ENCODE results near the gene TENT4A.

The TENT4A gene

DNA sequence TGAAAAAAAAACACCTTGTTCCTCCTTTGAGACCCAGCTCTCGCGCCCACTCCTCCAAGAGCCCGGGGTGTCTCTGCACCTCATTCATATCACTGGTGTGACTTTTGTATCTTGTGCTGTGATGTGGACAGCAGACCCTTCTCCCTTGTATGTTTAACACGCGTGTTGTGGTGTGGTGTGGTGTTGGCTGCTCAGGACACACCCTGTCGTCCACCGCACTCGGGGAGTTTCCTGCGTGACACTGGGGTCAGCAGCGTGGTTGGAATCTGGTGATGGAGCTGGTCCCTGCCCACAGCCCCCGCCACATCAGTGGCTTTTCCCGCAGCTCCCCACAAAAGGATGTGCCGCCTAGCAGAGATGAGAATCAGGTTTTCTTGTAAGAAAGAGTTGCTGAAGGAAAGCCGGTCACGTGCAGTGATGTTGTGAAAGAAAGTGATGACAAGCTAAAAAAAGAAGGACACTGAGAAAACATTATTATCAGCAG, 61.5 kb downstream of the TENT4A start:
- no peak overlapping the region for H3K4me3 ChIP-seq (ENCODE audit: low read depth, low read length)
- TF ChIP-seq, protein P1, sequence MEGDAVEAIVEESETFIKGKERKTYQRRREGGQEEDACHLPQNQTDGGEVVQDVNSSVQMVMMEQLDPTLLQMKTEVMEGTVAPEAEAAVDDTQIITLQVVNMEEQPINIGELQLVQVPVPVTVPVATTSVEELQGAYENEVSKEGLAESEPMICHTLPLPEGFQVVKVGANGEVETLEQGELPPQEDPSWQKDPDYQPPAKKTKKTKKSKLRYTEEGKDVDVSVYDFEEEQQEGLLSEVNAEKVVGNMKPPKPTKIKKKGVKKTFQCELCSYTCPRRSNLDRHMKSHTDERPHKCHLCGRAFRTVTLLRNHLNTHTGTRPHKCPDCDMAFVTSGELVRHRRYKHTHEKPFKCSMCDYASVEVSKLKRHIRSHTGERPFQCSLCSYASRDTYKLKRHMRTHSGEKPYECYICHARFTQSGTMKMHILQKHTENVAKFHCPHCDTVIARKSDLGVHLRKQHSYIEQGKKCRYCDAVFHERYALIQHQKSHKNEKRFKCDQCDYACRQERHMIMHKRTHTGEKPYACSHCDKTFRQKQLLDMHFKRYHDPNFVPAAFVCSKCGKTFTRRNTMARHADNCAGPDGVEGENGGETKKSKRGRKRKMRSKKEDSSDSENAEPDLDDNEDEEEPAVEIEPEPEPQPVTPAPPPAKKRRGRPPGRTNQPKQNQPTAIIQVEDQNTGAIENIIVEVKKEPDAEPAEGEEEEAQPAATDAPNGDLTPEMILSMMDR (IDR thresholded peaks at IDR 0.05; ENCODE audit: low read depth, low read length, missing control alignments) = no peak
- no peak for DNase-seq (ENCODE audit: low read depth)

DNA sequence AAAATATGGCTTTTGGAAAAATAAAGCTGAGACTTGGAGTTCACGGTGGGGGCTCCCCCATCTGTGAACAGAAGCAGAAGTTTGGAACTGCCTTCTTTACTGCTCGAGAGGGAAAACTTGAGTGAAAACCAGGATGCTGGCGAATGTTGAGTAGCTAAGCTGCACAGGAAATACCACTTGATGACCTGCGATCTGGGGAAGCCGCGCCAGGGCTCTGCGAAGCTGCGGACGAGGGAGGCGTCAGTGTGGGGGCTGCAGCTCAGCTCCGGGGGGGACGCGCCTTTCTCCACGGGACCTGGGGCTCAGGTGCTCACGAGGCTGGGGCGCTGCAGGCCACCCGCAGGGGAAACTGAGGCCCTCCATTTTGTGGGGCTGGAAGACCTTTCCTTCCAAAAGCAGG, 62.3 kb downstream of the TENT4A start:
- no peak overlapping the region for H3K4me3 ChIP-seq (ENCODE audit: low read depth, low read length)
- DNase-seq (ENCODE audit: low read depth) = no peak
- TF ChIP-seq, protein P1 (IDR thresholded peaks at IDR 0.05; ENCODE audit: low read depth, low read length, missing control alignments) = no peak

DNA sequence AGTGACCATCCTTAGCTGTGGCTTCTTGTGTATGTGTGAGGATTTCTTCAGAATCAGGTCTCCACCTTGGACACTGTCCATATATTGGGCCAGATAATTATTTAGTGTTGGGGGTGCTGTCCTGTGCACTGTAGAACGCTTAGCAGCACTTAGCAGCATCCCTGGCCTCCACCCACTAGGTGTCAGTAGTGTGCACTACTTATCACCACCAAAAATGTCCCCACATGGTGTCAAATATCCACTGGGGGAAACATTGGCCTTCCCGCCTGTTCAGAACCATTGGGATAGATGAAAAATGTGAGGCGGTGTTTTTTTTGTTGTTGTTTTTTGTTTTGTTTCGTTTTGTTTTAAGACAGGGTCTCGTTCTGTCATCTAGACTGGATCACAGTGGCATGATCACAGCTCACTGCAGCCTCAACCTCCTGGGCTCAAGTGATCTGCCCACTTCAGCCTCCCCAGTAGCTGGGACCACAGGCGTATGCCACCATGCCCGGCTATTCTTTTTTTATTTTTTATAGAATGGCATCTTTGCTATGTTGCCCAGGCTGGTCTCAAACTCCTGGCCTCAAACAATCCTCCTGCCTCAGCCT, 67.7 kb downstream of the TENT4A start:
- no peak overlapping the region for H3K4me3 ChIP-seq (ENCODE audit: low read depth, low read length)
- DNase-seq (ENCODE audit: low read depth) = peak; percentile 8
- TF ChIP-seq, protein P1 (IDR thresholded peaks at IDR 0.05; ENCODE audit: low read depth, low read length, missing control alignments) = peak; percentile 89

DNA sequence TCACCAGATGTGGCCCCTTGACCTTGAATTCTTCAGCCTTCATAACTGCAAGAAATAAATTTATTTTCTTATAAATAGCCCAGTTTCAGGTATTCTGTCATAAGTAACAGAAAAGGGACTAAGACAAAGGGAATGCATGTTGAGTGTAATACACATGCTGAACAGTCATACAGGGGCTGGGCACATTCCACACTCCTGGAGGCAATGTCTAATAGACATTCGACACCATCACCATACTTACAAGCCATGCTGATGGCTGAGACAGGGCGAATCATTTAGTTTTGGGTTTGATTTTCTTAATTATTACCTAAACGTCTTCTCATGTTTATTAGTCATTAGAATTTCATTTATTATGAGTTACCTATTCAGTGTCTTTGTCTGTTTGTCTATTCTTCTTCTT, 68.5 kb downstream of the TENT4A start:
- no peak for DNase-seq (ENCODE audit: low read depth)
- H3K4me3 ChIP-seq (ENCODE audit: low read depth, low read length) = no peak overlapping the region

DNA sequence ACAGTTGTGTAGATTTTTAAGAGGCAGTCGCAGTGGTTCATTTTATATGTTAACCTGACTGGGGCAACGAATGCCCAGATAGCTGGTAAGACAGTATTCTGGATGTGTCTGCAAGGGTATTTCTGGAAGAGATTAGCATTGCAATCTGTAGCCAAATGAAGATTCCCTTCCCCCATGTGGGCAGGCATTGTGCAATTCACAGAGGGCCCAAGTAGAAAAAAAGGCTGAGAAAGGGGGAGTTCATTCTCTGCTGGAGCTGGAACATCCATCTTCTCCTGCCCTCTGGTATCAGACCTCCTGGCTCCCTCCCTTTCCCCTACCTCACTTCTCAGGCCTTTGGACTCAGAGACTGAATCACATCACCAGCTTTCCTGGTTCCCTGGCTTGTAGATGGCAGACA, 70.6 kb downstream of the TENT4A start:
- no peak for DNase-seq (ENCODE audit: low read depth)
- H3K4me3 ChIP-seq (ENCODE audit: low read depth, low read length) = no peak overlapping the region
- TF ChIP-seq, protein P1 (IDR thresholded peaks at IDR 0.05; ENCODE audit: low read depth, low read length, missing control alignments) = no peak

More for the DNA sequence above, 68.5 kb downstream of the TENT4A start:
- TF ChIP-seq, protein P1 (IDR thresholded peaks at IDR 0.05; ENCODE audit: low read depth, low read length, missing control alignments) = no peak

DNA sequence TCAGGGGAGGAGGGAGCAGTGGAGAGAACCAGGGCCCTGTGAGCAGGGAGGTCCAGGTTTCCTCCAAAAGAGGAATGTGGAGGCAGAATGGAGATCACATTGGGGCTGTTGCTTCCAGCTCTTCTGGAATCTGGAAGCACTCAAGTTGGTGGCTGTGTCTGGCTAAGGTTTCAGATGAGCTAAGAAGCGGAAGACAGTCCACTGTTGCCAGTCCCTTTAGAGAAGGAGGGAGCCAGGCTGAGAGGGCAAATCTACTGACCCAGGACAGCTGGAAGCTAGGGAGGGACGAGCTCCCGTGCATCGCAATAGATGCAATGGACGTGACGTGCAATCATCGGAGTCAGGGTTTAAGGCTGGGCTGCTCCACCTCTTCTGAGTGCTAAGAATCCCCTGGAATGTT, 71.2 kb downstream of the TENT4A start:
- no peak for DNase-seq (ENCODE audit: low read depth)
- TF ChIP-seq, protein P1 (IDR thresholded peaks at IDR 0.05; ENCODE audit: low read depth, low read length, missing control alignments) = no peak
- H3K4me3 ChIP-seq (ENCODE audit: low read depth, low read length) = no peak overlapping the region
